SU-DHL-6 (cell line): ENCODE measurements around the gene TMEM225.

ENCODE experiments used
- H2AFZ ChIP-seq: fragments of 200-600 bp; sonication (generic); 2 replicates; pipeline ENCODE4 v1.6.1; 2014; ENCODE audit warnings: low read depth, mild to moderate bottlenecking, moderate library complexity, mixed read lengths, antibody characterized with exemption, low read length; ENCODE audit not compliant: severe bottlenecking
- H3F3A ChIP-seq: fragments of 200-600 bp; shearing (Covaris generic); 2 replicates; pipeline ENCODE4 v1.6.0; 2016; ENCODE audit warnings: antibody characterized with exemption, mild to moderate bottlenecking; ENCODE audit not compliant: insufficient read depth
- H3K27ac ChIP-seq: fragments of 200-600 bp; sonication (generic); 2 replicates; pipeline ENCODE4 v1.5.1; 2016; ENCODE audit warnings: low read depth, mild to moderate bottlenecking, low read length, moderate library complexity, mixed read lengths
- H3K27me3 ChIP-seq: fragments of 200-600 bp; sonication (generic), shearing (Covaris generic); 2 replicates; pipeline ENCODE4 v1.6.0; 2014; ENCODE audit warnings: mild to moderate bottlenecking, low read length
- H3K36me3 ChIP-seq: fragments of 200-600 bp; sonication (generic); 2 replicates; pipeline ENCODE4 v1.6.1; 2014; ENCODE audit warnings: mild to moderate bottlenecking, low read length, mixed read lengths
- H3K4me2 ChIP-seq: fragments of 300-600, 200-600 bp; shearing (Covaris generic), sonication (generic); 2 replicates; pipeline ENCODE4 v1.6.0; 2014; ENCODE audit warnings: low read length, low read depth, mild to moderate bottlenecking; ENCODE audit not compliant: poor library complexity, severe bottlenecking
- H3K4me3 ChIP-seq: fragments of 200-600 bp; sonication (generic); 2 replicates; pipeline ENCODE4 v1.5.1; 2014; ENCODE audit warnings: antibody characterized with exemption, low read length, mild to moderate bottlenecking, mixed read lengths; ENCODE audit not compliant: insufficient read depth, poor library complexity, severe bottlenecking
- H3K79me2 ChIP-seq: fragments of 200-600 bp; sonication (generic); 2 replicates; pipeline ENCODE4 v1.6.1; 2014; ENCODE audit warnings: mild to moderate bottlenecking, low read length, moderate library complexity; ENCODE audit not compliant: insufficient read depth
- H3K9ac ChIP-seq: fragments of 200-600 bp; sonication (generic); 2 replicates; pipeline ENCODE4 v1.7.0; 2014; ENCODE audit warnings: mild to moderate bottlenecking, low read length
- H3K9me2 ChIP-seq: fragments of 200-600 bp; sonication (generic); replicated peaks from 2 replicates; pipeline ENCODE4 v1.6.1; 2014; ENCODE audit warnings: low read length; ENCODE audit not compliant: insufficient read depth
- H3K9me3 ChIP-seq: fragments of 200-600 bp; sonication (generic); 2 replicates; pipeline ENCODE4 v1.6.1; 2014; ENCODE audit warnings: low read length, mixed read lengths; ENCODE audit not compliant: insufficient read depth
- H4K20me1 ChIP-seq: fragments of 200-600 bp; sonication (generic); 2 replicates; pipeline ENCODE4 v1.6.1; 2014; ENCODE audit warnings: low read depth, mild to moderate bottlenecking, antibody characterized with exemption, low read length, moderate library complexity, mixed read lengths
- EZH2phosphoT487 ChIP-seq: fragments of 200-600 bp; sonication (generic), shearing (Covaris generic); conservative IDR thresholded peaks from 2 replicates; pipeline ENCODE4 v1.6.1; 2018; ENCODE audit warnings: mild to moderate bottlenecking, antibody characterized with exemption, low read length, moderate library complexity, mixed read lengths
- TF ChIP-seq, protein P1 (sequence below): fragments of 200-600 bp; sonication (generic); IDR thresholded peaks from one replicate; pipeline ENCODE4 v1.5.1; 2017; ENCODE audit warnings: antibody characterized with exemption, mild to moderate bottlenecking, low read length, moderate library complexity; ENCODE audit not compliant: insufficient read depth, poor library complexity, severe bottlenecking

TMEM225 gene

DNA sequence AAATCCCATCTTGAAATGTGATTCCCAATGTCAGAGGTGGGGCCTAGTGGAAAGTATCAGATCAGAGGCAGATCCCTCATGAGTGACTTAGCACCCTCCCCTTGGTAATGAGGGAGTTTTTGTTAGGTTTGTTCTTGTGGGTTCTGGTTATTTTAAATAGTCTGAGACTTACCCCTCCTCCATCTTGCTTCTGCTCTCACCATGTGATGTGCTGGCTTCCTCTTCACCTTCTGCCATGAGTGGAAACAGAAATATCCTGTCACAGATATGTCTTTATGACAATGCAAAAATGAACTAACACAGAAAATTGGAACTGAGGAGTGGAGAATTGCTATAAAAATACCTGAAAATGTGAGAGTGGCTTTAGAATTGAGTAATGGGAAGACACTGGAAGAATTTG lies 33.1 kb downstream of the TMEM225 start:
- TF ChIP-seq, protein P1, sequence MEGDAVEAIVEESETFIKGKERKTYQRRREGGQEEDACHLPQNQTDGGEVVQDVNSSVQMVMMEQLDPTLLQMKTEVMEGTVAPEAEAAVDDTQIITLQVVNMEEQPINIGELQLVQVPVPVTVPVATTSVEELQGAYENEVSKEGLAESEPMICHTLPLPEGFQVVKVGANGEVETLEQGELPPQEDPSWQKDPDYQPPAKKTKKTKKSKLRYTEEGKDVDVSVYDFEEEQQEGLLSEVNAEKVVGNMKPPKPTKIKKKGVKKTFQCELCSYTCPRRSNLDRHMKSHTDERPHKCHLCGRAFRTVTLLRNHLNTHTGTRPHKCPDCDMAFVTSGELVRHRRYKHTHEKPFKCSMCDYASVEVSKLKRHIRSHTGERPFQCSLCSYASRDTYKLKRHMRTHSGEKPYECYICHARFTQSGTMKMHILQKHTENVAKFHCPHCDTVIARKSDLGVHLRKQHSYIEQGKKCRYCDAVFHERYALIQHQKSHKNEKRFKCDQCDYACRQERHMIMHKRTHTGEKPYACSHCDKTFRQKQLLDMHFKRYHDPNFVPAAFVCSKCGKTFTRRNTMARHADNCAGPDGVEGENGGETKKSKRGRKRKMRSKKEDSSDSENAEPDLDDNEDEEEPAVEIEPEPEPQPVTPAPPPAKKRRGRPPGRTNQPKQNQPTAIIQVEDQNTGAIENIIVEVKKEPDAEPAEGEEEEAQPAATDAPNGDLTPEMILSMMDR = no peak
- TF ChIP-seq EZH2phosphoT487 = no peak
- H3K9me2 ChIP-seq = no peaks in the 10 kb centered on the region
- H3K9me3 ChIP-seq = no peaks in the 10 kb centered on the region
- no peaks in the 10 kb centered on the region for H3K36me3 ChIP-seq
- no peak overlapping the region for H3K4me3 ChIP-seq
- H3K79me2 ChIP-seq = no peaks in the 10 kb centered on the region
- no peak overlapping the region for H3K27ac ChIP-seq
- H3K4me2 ChIP-seq = no peak overlapping the region
- no peaks in the 10 kb centered on the region for H4K20me1 ChIP-seq
- no peaks in the 10 kb centered on the region for H3F3A ChIP-seq
- H3K27me3 ChIP-seq = no peaks in the 10 kb centered on the region
- no peak overlapping the region for H2AFZ ChIP-seq
- H3K9ac ChIP-seq = no peak overlapping the region

GRCh38 chr11:123851110-123851509 lies 34.4 kb downstream of the TMEM225 start:
- Histone ChIP-seq H3K9ac (no peak overlapping the region), H3K27me3 (no peaks in the 10 kb centered on the region), H3K36me3 (no peaks in the 10 kb centered on the region)

GRCh38 chr11:123841174-123841573 lies 44.3 kb downstream of the TMEM225 start:
- TF ChIP-seq, protein P1 = no peak
- no peak for TF ChIP-seq EZH2phosphoT487
- H4K20me1 ChIP-seq = no peaks in the 10 kb centered on the region
- H3K4me3 ChIP-seq = no peak overlapping the region
- no peaks in the 10 kb centered on the region for H3K36me3 ChIP-seq
- no peak overlapping the region for H3K4me2 ChIP-seq
- no peaks in the 10 kb centered on the region for H3K9me3 ChIP-seq
- no peak overlapping the region for H2AFZ ChIP-seq
- H3K27ac ChIP-seq = no peak overlapping the region
- no peaks in the 10 kb centered on the region for H3K9me2 ChIP-seq
- H3F3A ChIP-seq = no peaks in the 10 kb centered on the region
- H3K79me2 ChIP-seq = no peaks in the 10 kb centered on the region
- no peak overlapping the region for H3K9ac ChIP-seq
- no peaks in the 10 kb centered on the region for H3K27me3 ChIP-seq

More at GRCh38 chr11:123851110-123851509, 34.4 kb downstream of the TMEM225 start:
- no peaks in the 10 kb centered on the region for H3F3A ChIP-seq
- no peaks in the 10 kb centered on the region for H3K79me2 ChIP-seq
- H2AFZ ChIP-seq = no peak overlapping the region
- H3K27ac ChIP-seq = no peak overlapping the region
- no peak for TF ChIP-seq EZH2phosphoT487
- TF ChIP-seq, protein P1 = no peak
- H3K9me3 ChIP-seq = no peaks in the 10 kb centered on the region
- no peak overlapping the region for H3K4me2 ChIP-seq
- H3K9me2 ChIP-seq = no peaks in the 10 kb centered on the region
- no peak overlapping the region for H3K4me3 ChIP-seq
- H4K20me1 ChIP-seq = no peaks in the 10 kb centered on the region
